Esophagus muscularis mucosa (tissue), 4 donors: ENCODE results near the gene S100A9. TPM values are rescaled to one million over a fixed set of nuclear protein-coding genes. Genes with fewer than 3 reads are reported as not detected.

Experiments used
- DNase-seq: peaks from one replicate; pipeline ENCODE4 v3.0.0-alpha.2; 2017; ENCODE audit errors: extremely low spot score
- H3K27ac ChIP-seq, 4 donors: fragments of 200-600 bp; sonication (generic); replicated peaks in 1 of 4; 1 replicate in 3 of 4; 2 replicates in 1 of 4; pipeline ENCODE4 v1.5.1; 2016 to 2019; ENCODE audit warnings: mild to moderate bottlenecking in 1 of 4
- H3K27me3 ChIP-seq, 4 donors: fragments of 200-600 bp; sonication (generic); one replicate each; pipeline versions ENCODE4 v1.5.1 to v1.6.0; 2016 to 2019
- H3K36me3 ChIP-seq, 4 donors: fragments of 200-600 bp; sonication (generic); one replicate each; pipeline ENCODE4 v1.5.1; 2016 to 2019
- H3K4me1 ChIP-seq, 4 donors: fragments of 200-600 bp; sonication (generic); one replicate each; pipeline ENCODE4 v1.5.1; 2016 to 2019
- H3K4me3 ChIP-seq, 4 donors: fragments of 200-600 bp; sonication (generic); 1 replicate in 2 of 4; 2 replicates in 2 of 4; pipeline ENCODE4 v1.5.1; 2016 to 2019; ENCODE audit warnings: mild to moderate bottlenecking in 4 of 4, moderate library complexity in 1 of 4
- H3K9me3 ChIP-seq, 4 donors: fragments of 200-600 bp; sonication (generic); 1 replicate in 3 of 4; 2 replicates in 1 of 4; pipeline ENCODE4 v1.5.1; 2016 to 2019
- CTCF ChIP-seq, 3 experiments: fragments of 200-600 bp in 2 of 3; fragments of 450-650 bp in 1 of 3; sonication (generic) in 2 of 3; IDR thresholded peaks; one replicate each; pipeline ENCODE4 v1.5.1; 2017 to 2019; ENCODE audit warnings: antibody characterized with exemption in 3 of 3, mild to moderate bottlenecking in 2 of 3, moderate library complexity in 1 of 3
- EP300 ChIP-seq: sonication (generic); formaldehyde crosslinking; IDR thresholded peaks from one replicate; pipeline ENCODE4 v1.6.1; 2017; ENCODE audit warnings: antibody characterized with exemption
- POLR2A ChIP-seq: fragments of 450-650 bp; IDR thresholded peaks from one replicate; pipeline ENCODE4 v1.6.1; 2017; ENCODE audit warnings: antibody characterized with exemption, moderate library complexity, mild to moderate bottlenecking, low read depth
- POLR2AphosphoS5 ChIP-seq, 2 donors: sonication (generic); formaldehyde crosslinking; IDR thresholded peaks; one replicate each; pipeline ENCODE4 v1.6.1; 2017; ENCODE audit warnings: antibody characterized with exemption in 2 of 2
- WGBS: methylation state at CpG from one replicate; pipeline ENCODE4 v1.1.5; 2018; 5-methylcytosine and 5-hydroxymethylcytosine counted together
- intact Hi-C: fragments of 100-400 bp; cut with DNase I; formaldehyde crosslinking; loops from one replicate; pipeline ENCODE4 v1.15.1; 2023
- total RNA-seq, 4 donors: library from RNA; depleted of rRNA; stranded (reverse); fragments of >200 nt; gene quantifications; one replicate each; pipeline versions ENCODE4 v1.1.0 to v1.2.1, GENCODE V29; 2016

Gene S100A9
- total RNA-seq, 4 donors from 2014 or later = 61.2 to 845 (median 119) TPM

- no peak for TF ChIP-seq POLR2AphosphoS5 (IDR thresholded peaks at IDR 0.05)
- no peak for TF ChIP-seq POLR2A
- TF ChIP-seq CTCF (IDR thresholded peaks at IDR 0.05) = no peak
- TF ChIP-seq EP300 = no peak
- DNase-seq = no peak
- Histone ChIP-seq H3K4me1 (no peaks in the 10 kb centered on the region), H3K27me3 (peaks cover 0 to 14% (median 0%) of the 10 kb centered on the region in 4 donors), H3K9me3 (peaks cover 0 to 4% (median 0%) of the 10 kb centered on the region in 4 donors), H3K36me3 (no peaks in the 10 kb centered on the region), H3K27ac (no peak overlapping the region), H3K4me3 (no peak overlapping the region)
- intact Hi-C loops = no loop called here
Observed at GRCh38 chr1:153336650-153337049, 21.0 kb upstream of the S100A9 start.

GRCh38 chr1:153337980-153338853, 19.4 kb upstream of the S100A9 start:
- no peaks in the 10 kb centered on the region for H3K4me1 ChIP-seq
- peaks cover 0 to 15% (median 0%) of the 10 kb centered on the region in 4 donors for H3K27me3 ChIP-seq
- H3K27ac ChIP-seq = no peak overlapping the region
- TF ChIP-seq POLR2AphosphoS5 (IDR thresholded peaks at IDR 0.05) (no peak), CTCF (IDR thresholded peaks at IDR 0.05) (no peak), POLR2A (no peak), EP300 (no peak)
- intact Hi-C loops = no loop called here
- 64% methylated on average over 8 of the region's 8 CpGs for WGBS
- H3K4me3 ChIP-seq = no peak overlapping the region
- no peaks in the 10 kb centered on the region for H3K9me3 ChIP-seq
- no peaks in the 10 kb centered on the region for H3K36me3 ChIP-seq
- peak; percentile 90 for DNase-seq

GRCh38 chr1:153339802-153340201, 17.9 kb upstream of the S100A9 start:
- intact Hi-C loops = no loop called here
- DNase-seq = peak; percentile 50
- H3K27ac ChIP-seq = no peak overlapping the region
- no peaks in the 10 kb centered on the region for H3K9me3 ChIP-seq
- H3K27me3 ChIP-seq = peaks cover 0 to 25% (median 0%) of the 10 kb centered on the region in 4 donors
- H3K4me3 ChIP-seq = no peak overlapping the region
- TF ChIP-seq POLR2A (no peak), CTCF (IDR thresholded peaks at IDR 0.05) (no peak)
- no peaks in the 10 kb centered on the region for H3K36me3 ChIP-seq
- 70% methylated on average over 6 of the region's 6 CpGs for WGBS
- no peaks in the 10 kb centered on the region for H3K4me1 ChIP-seq

- intact Hi-C loops = no loop called here
- no peaks in the 10 kb centered on the region for H3K36me3 ChIP-seq
- peaks cover 0 to 30% (median 0%) of the 10 kb centered on the region in 4 donors for H3K27me3 ChIP-seq
- H3K27ac ChIP-seq = no peak overlapping the region
- TF ChIP-seq POLR2A = no peak
- no peak for TF ChIP-seq EP300
- no peak for TF ChIP-seq CTCF (IDR thresholded peaks at IDR 0.05)
- no peak for TF ChIP-seq POLR2AphosphoS5 (IDR thresholded peaks at IDR 0.05)
- H3K4me3 ChIP-seq = no peak overlapping the region
- no peaks in the 10 kb centered on the region for H3K4me1 ChIP-seq
- H3K9me3 ChIP-seq = no peaks in the 10 kb centered on the region
- 88% methylated on average over 10 of the region's 10 CpGs for WGBS
- peak; percentile 53 for DNase-seq
Observed at GRCh38 chr1:153340356-153340755, 17.3 kb upstream of the S100A9 start.
